ENCODE results near the gene CYP21A2.
"Not testable (repeated sequence)": the region's sequence is repeated elsewhere in the genome, so short reads cannot be mapped to it uniquely, and the experiment has no call there.

Gene CYP21A2

DNA sequence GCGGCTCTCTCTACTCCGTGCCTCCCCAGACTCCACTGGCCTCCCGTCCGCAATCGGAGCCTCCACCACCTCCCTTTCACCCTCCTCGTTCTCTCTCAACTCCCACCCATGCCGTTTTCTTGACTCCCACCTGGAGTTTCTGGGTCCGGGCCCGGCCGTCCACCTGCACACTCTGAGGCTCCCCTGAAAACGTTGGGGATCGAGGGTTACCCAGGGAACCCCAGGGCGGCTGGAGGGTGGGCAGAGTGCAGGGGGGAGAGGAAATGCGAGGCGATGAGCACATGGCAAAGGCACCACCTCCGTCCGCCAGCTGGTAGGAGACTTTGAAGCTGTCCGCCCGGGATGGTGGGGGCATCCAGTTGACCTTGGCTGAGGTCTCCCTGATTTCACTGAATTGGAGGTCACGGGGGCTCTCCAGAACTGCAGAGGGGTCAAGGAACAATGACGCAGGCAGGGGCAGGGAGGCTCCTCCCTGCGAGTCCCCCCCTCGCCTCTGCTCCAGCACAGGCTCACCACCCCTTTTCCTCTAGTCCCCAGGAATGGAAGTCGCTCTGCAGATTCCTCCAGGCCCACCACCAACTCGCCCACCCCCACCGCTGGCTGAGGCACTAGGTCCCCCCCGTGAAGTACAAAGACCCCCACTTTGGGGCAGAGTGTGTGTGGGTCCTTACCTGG is 27.2 kb upstream of the CYP21A2 start:
- not testable (repeated sequence) for H3K27me3 Mint-ChIP-seq (ENCODE audit: low read depth); DNase-seq (ENCODE audit: low spot score); H3K4me1 Mint-ChIP-seq (ENCODE audit: low read depth); H3K9me3 Mint-ChIP-seq; H3K36me3 Mint-ChIP-seq (ENCODE audit: low read depth); H3K4me3 Mint-ChIP-seq; H3K27ac Mint-ChIP-seq

DNA sequence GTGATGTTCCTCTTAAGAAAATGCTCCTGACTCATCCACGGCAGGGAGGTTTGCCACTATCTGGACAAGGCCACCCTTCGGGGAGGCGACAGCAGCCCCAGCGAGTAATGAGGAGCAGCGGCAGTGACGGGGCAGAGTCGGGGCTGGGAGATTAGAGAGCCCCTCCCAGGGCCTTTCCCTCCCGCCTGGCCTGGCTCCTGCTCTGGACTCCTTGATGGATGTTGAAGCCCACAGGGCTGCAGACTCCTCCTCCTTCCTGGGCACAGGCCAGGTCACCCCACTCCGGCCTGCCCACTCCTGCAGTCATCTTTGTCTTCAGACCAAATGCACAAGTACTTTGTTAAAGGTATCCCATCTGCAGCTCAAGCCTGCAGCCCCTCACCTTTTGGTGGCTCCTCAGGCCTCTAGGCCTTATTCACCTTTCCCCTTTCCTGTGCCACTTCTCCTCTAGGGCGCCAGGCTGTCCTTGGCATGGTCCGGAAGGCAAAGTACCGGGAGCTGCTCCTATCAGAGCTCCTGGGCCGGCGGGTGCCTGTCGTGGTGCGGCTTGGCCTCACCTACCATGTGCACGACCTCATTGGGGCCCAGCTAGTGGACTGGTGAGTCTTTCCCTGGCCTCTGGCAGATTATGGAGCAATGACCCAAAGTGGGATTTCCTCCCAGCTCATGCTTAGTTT is 25.1 kb upstream of the CYP21A2 start:
- DNase-seq (ENCODE audit: low spot score); H3K9me3 Mint-ChIP-seq; H3K36me3 Mint-ChIP-seq (ENCODE audit: low read depth); H3K27me3 Mint-ChIP-seq (ENCODE audit: low read depth); H3K4me3 Mint-ChIP-seq; H3K27ac Mint-ChIP-seq; H3K4me1 Mint-ChIP-seq (ENCODE audit: low read depth): not testable (repeated sequence)

DNA sequence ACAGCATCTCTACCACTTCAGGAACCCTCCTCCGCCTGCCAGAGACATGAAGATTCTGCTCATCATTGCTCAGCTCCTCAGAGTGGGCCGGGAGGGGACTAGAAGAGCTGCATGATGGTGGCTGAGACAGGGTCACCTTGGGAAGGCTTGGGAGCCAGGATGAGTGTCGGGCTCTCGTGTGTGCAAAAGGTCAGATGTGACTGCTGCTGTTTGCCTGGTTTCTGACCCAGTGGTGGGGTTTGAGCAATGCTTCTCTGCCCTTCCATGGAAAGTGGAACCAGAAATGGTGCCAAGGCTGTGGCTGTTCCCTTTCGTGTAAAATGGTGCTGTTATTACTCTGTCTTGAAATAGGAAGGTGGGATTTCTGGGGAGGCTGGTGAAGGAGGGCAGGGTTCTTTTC is 24.5 kb upstream of the CYP21A2 start:
- not testable (repeated sequence) for H3K4me1 Mint-ChIP-seq (ENCODE audit: low read depth); H3K27me3 Mint-ChIP-seq (ENCODE audit: low read depth); H3K4me3 Mint-ChIP-seq; H3K9me3 Mint-ChIP-seq; H3K36me3 Mint-ChIP-seq (ENCODE audit: low read depth); H3K27ac Mint-ChIP-seq; DNase-seq (ENCODE audit: low spot score)

DNA sequence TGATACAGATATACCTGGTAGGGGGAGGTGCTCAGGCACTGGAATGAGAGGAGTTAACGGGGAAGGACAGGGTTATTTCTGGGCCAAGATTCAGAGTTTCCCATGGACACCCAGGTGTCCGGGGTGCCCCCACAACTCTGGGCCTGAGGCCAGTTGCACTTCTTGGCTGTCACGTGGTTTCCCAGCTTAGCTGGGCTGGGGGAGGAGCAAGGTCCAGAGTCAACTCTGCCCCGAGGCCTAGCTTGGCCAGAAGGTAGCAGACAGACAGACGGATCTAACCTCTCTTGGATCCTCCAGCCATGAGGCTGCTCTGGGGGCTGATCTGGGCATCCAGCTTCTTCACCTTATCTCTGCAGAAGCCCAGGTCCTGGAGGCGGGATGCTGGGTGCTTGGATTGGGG is 23.7 kb upstream of the CYP21A2 start, which contains the start of gene C4B:
Gene C4B (plus strand): TSS at position 249 of the 400 bp plus-strand sequence. CDS start 51 bp downstream, at position 300.
- not testable (repeated sequence) for H3K27me3 Mint-ChIP-seq (ENCODE audit: low read depth); DNase-seq (ENCODE audit: low spot score); H3K4me1 Mint-ChIP-seq (ENCODE audit: low read depth); H3K4me3 Mint-ChIP-seq; H3K36me3 Mint-ChIP-seq (ENCODE audit: low read depth); H3K27ac Mint-ChIP-seq; H3K9me3 Mint-ChIP-seq

DNA sequence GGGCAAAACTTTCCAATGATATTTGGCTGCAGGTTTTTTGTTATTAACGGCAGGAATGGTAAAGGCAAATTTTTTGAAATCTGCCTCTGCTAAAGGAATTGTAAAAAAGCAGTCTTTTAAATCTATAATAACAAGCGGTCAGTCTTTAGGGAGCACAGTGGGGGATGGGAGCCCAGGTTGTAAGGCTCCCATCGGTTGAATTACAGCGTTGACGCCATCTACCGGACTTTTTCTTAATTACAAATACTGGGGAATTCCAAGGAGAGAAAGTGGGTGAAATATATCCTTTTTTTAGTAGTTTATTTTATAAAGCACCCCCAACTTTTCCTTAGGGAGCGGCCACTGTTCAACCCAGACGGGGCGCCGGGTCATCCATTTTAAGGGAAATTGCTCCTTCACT is 16.1 kb upstream of the CYP21A2 start:
- DNase-seq (ENCODE audit: low spot score); H3K9me3 Mint-ChIP-seq; H3K4me3 Mint-ChIP-seq; H3K4me1 Mint-ChIP-seq (ENCODE audit: low read depth); H3K36me3 Mint-ChIP-seq (ENCODE audit: low read depth); H3K27ac Mint-ChIP-seq; H3K27me3 Mint-ChIP-seq (ENCODE audit: low read depth): not testable (repeated sequence)

DNA sequence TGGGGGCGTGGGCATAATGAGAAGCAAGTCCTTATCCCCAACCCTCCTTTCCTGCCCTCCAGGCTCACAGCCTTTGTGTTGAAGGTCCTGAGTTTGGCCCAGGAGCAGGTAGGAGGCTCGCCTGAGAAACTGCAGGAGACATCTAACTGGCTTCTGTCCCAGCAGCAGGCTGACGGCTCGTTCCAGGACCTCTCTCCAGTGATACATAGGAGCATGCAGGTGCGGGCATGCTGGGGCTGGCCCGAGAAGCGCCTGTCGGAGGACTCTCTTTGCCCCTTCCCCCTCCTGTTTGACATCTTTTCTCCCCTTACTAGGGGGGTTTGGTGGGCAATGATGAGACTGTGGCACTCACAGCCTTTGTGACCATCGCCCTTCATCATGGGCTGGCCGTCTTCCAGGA is 9.6 kb upstream of the CYP21A2 start:
- DNase-seq (ENCODE audit: low spot score); H3K27me3 Mint-ChIP-seq (ENCODE audit: low read depth); H3K27ac Mint-ChIP-seq; H3K9me3 Mint-ChIP-seq; H3K36me3 Mint-ChIP-seq (ENCODE audit: low read depth); H3K4me3 Mint-ChIP-seq; H3K4me1 Mint-ChIP-seq (ENCODE audit: low read depth): not testable (repeated sequence)

DNA sequence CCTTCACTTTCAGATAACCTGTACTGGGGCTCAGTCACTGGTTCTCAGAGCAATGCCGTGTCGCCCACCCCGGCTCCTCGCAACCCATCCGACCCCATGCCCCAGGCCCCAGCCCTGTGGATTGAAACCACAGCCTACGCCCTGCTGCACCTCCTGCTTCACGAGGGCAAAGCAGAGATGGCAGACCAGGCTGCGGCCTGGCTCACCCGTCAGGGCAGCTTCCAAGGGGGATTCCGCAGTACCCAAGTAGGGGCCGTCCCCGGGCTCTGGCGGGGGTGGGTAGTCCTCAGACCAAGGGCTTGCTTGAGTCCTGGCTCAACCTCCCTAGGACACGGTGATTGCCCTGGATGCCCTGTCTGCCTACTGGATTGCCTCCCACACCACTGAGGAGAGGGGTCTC is 8.7 kb upstream of the CYP21A2 start:
- DNase-seq (ENCODE audit: low spot score); H3K4me3 Mint-ChIP-seq; H3K36me3 Mint-ChIP-seq (ENCODE audit: low read depth); H3K27me3 Mint-ChIP-seq (ENCODE audit: low read depth); H3K27ac Mint-ChIP-seq; H3K4me1 Mint-ChIP-seq (ENCODE audit: low read depth); H3K9me3 Mint-ChIP-seq: not testable (repeated sequence)

DNA sequence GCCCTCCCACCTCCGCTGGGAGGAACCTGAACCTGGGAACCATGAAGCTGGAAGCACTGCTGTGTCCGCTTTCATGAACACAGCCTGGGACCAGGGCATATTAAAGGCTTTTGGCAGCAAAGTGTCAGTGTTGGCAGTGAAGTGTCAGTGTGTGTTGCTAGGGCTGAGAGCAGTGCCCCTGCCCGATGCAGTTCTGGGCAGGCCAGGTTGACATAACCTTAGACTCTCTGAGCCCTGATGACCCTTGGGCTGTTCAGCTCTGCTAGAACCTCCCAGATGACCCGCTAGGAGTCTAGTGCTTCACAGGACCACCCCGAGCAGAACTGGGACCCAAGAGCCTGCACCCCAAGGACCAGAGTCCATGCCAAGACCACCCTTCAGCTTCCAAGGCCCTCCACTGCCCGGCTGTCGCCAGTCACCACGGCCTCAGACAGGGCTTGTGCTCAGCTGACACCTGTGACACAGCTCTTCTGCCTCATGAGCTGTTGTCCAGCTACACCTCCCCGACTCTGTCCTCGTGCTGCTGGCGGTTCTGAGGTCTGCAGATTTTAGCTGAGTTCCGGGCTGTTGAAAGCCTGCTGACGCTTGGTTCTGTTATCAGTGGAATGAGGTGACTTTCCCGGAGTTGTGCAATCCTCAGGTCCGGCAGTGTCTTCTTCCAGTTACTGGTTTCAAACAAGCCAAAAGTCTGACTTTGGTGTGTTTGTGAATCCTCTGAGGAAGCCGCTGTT is 2.8 kb upstream of the CYP21A2 start:
- H3K27me3 Mint-ChIP-seq (ENCODE audit: low read depth); H3K9me3 Mint-ChIP-seq; H3K27ac Mint-ChIP-seq; DNase-seq (ENCODE audit: low spot score); H3K4me1 Mint-ChIP-seq (ENCODE audit: low read depth); H3K4me3 Mint-ChIP-seq; H3K36me3 Mint-ChIP-seq (ENCODE audit: low read depth): not testable (repeated sequence)

DNA sequence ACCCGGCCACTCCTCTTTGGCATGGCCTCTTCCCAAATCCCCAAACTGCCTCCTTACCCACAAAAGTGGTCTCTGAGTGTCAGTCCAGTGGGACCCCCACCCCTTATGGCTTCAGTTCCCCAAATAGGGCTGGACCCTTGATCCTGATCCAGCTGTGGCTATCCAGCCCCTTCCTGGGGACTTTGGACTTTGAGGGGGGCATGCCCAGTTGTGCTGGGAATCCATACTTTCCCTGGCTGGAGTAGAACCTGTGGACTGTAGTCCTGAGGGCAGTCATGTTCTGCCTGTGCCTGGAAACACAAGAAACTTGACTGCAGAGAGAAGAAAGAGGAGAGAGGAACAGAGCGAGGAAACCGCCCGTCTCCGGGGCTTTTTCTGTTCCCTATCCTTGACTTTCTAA is 1.1 kb upstream of the CYP21A2 start:
- H3K36me3 Mint-ChIP-seq (ENCODE audit: low read depth); H3K4me1 Mint-ChIP-seq (ENCODE audit: low read depth); H3K4me3 Mint-ChIP-seq; H3K27me3 Mint-ChIP-seq (ENCODE audit: low read depth); H3K9me3 Mint-ChIP-seq; DNase-seq (ENCODE audit: low spot score); H3K27ac Mint-ChIP-seq: not testable (repeated sequence)

DNA sequence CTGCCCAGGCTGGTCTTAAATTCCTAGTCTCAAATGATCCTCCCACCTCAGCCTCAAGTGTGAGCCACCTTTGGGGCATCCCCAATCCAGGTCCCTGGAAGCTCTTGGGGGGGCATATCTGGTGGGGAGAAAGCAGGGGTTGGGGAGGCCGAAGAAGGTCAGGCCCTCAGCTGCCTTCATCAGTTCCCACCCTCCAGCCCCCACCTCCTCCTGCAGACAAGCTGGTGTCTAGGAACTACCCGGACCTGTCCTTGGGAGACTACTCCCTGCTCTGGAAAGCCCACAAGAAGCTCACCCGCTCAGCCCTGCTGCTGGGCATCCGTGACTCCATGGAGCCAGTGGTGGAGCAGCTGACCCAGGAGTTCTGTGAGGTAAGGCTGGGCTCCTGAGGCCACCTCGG is 663 bp downstream of the CYP21A2 start:
- H3K27ac Mint-ChIP-seq; H3K36me3 Mint-ChIP-seq (ENCODE audit: low read depth); H3K4me3 Mint-ChIP-seq; H3K4me1 Mint-ChIP-seq (ENCODE audit: low read depth); H3K9me3 Mint-ChIP-seq; DNase-seq (ENCODE audit: low spot score); H3K27me3 Mint-ChIP-seq (ENCODE audit: low read depth): not testable (repeated sequence)

DNA sequence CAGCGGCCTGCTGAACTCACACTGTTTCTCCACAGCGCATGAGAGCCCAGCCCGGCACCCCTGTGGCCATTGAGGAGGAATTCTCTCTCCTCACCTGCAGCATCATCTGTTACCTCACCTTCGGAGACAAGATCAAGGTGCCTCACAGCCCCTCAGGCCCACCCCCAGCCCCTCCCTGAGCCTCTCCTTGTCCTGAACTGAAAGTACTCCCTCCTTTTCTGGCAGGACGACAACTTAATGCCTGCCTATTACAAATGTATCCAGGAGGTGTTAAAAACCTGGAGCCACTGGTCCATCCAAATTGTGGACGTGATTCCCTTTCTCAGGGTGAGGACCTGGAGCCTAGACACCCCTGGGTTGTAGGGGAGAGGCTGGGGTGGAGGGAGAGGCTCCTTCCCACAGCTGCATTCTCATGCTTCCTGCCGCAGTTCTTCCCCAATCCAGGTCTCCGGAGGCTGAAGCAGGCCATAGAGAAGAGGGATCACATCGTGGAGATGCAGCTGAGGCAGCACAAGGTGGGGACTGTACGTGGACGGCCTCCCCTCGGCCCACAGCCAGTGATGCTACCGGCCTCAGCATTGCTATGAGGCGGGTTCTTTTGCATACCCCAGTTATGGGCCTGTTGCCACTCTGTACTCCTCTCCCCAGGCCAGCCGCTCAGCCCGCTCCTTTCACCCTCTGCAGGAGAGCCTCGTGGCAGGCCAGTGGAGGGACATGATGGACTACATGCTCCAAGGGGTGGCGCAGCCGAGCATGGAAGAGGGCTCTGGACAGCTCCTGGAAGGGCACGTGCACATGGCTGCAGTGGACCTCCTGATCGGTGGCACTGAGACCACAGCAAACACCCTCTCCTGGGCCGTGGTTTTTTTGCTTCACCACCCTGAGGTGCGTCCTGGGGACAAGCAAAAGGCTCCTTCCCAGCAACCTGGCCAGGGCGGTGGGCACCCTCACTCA is 1.4 kb downstream of the CYP21A2 start:
- not testable (repeated sequence) for H3K4me3 Mint-ChIP-seq, H3K27ac Mint-ChIP-seq

DNA sequence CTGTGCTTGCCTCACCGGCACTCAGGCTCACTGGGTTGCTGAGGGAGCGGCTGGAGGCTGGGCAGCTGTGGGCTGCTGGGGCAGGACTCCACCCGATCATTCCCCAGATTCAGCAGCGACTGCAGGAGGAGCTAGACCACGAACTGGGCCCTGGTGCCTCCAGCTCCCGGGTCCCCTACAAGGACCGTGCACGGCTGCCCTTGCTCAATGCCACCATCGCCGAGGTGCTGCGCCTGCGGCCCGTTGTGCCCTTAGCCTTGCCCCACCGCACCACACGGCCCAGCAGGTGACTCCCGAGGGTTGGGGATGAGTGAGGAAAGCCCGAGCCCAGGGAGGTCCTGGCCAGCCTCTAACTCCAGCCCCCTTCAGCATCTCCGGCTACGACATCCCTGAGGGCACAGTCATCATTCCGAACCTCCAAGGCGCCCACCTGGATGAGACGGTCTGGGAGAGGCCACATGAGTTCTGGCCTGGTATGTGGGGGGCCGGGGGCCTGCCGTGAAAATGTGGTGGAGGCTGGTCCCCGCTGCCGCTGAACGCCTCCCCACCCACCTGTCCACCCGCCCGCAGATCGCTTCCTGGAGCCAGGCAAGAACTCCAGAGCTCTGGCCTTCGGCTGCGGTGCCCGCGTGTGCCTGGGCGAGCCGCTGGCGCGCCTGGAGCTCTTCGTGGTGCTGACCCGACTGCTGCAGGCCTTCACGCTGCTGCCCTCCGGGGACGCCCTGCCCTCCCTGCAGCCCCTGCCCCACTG is 2.3 kb downstream of the CYP21A2 start:
- not testable (repeated sequence) for H3K27me3 Mint-ChIP-seq (ENCODE audit: low read depth); H3K27ac Mint-ChIP-seq; H3K4me3 Mint-ChIP-seq; H3K4me1 Mint-ChIP-seq (ENCODE audit: low read depth); DNase-seq (ENCODE audit: low spot score); H3K9me3 Mint-ChIP-seq; H3K36me3 Mint-ChIP-seq (ENCODE audit: low read depth)

More for the DNA sequence above, 1.4 kb downstream of the CYP21A2 start:
- H3K4me1 Mint-ChIP-seq (ENCODE audit: low read depth); H3K36me3 Mint-ChIP-seq (ENCODE audit: low read depth); H3K9me3 Mint-ChIP-seq; DNase-seq (ENCODE audit: low spot score); H3K27me3 Mint-ChIP-seq (ENCODE audit: low read depth): not testable (repeated sequence)

DNA sequence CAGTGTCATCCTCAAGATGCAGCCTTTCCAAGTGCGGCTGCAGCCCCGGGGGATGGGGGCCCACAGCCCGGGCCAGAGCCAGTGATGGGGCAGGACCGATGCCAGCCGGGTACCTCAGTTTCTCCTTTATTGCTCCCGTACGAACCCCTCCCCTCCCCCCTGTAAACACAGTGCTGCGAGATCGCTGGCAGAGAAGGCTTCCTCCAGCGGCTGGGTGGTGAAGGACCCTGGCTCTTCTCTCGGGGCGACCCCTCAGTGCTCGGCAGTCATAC is 2.8 kb downstream of the CYP21A2 start:
- H3K27me3 Mint-ChIP-seq (ENCODE audit: low read depth); H3K9me3 Mint-ChIP-seq; H3K36me3 Mint-ChIP-seq (ENCODE audit: low read depth); H3K4me3 Mint-ChIP-seq; H3K4me1 Mint-ChIP-seq (ENCODE audit: low read depth); H3K27ac Mint-ChIP-seq; DNase-seq (ENCODE audit: low spot score): not testable (repeated sequence)

All from T-helper 2 cell treated with Interferon-gamma antibody and Interleukin-4, amounts not matched to agents 5 μg/mL and 100 μg/mL, for 36 hours (primary cell).